HEK293T (cell line): ENCODE data around the gene MACROD2.
"Not testable (repeated sequence)": the region's sequence is repeated elsewhere in the genome, so short reads cannot be mapped to it uniquely, and the experiment has no call there.

ENCODE experiments used
- CTCF ChIA-PET: fragments of 350-600 bp; formaldehyde crosslinking; extraction: SDS; loops from one replicate; lab custom pipeline; 2021; ENCODE audit warnings: antibody characterized with exemption, inconsistent platforms; lab: Yijun Ruan, JAX
- POLR2A ChIA-PET: fragments of 350-600 bp; formaldehyde crosslinking; extraction: SDS; loops from one replicate; lab custom pipeline; 2020; ENCODE audit warnings: antibody characterized with exemption, inconsistent platforms; lab: Yijun Ruan, JAX
- DNase-seq: peaks from one replicate; pipeline ENCODE4 v3.0.0; 2012; ENCODE audit warnings: mixed read lengths; ENCODE audit errors: extremely low spot score
- ARNT ChIP-seq: fragments of 450-650 bp; IDR thresholded peaks from 2 replicates; pipeline ENCODE4 v1.6.1; 2017; ENCODE audit warnings: mild to moderate bottlenecking
- BHLHE40 ChIP-seq: fragments of 450-650 bp; IDR thresholded peaks from 2 replicates; pipeline ENCODE4 v1.6.1; 2016; ENCODE audit warnings: mild to moderate bottlenecking, moderate library complexity, borderline replicate concordance
- CTBP1 ChIP-seq: fragments of 450-650 bp; IDR thresholded peaks from 2 replicates; pipeline ENCODE4 v1.6.1; 2016; ENCODE audit warnings: borderline replicate concordance
- ELF4 ChIP-seq: fragments of 450-650 bp; IDR thresholded peaks from 2 replicates; pipeline ENCODE4 v1.6.1; 2017; ENCODE audit warnings: antibody characterized with exemption
- FOXA1 ChIP-seq: fragments of 450-650 bp; IDR thresholded peaks from 2 replicates; pipeline ENCODE4 v1.6.1; 2016; ENCODE audit warnings: mild to moderate bottlenecking
- FOXK2 ChIP-seq: fragments of 450-650 bp; IDR thresholded peaks from 2 replicates; pipeline ENCODE4 v1.6.1; 2016; ENCODE audit warnings: mild to moderate bottlenecking
- FOXM1 ChIP-seq: fragments of 450-650 bp; IDR thresholded peaks from 2 replicates; pipeline ENCODE4 v1.6.1; 2017; ENCODE audit warnings: mild to moderate bottlenecking, borderline replicate concordance
- HDGF ChIP-seq: fragments of 450-650 bp; IDR thresholded peaks from 2 replicates; pipeline ENCODE4 v1.6.1; 2017; ENCODE audit warnings: antibody characterized with exemption, borderline replicate concordance
- L3MBTL2 ChIP-seq: fragments of 450-650 bp; conservative IDR thresholded peaks from 2 replicates; pipeline ENCODE4 v1.6.1; 2016; ENCODE audit warnings: mild to moderate bottlenecking
- LEF1 ChIP-seq: fragments of 450-650 bp; IDR thresholded peaks from 2 replicates; pipeline ENCODE4 v1.6.1; 2017; ENCODE audit warnings: mild to moderate bottlenecking, borderline replicate concordance
- PKNOX1 ChIP-seq: fragments of 450-650 bp; IDR thresholded peaks from 2 replicates; pipeline ENCODE4 v1.6.1; 2016
- SP1 ChIP-seq: fragments of 450-650 bp; IDR thresholded peaks from 2 replicates; pipeline ENCODE4 v1.6.1; 2017
- SUZ12 ChIP-seq: fragments of 450-650 bp; IDR thresholded peaks from 2 replicates; pipeline ENCODE4 v1.6.1; 2016; ENCODE audit warnings: mild to moderate bottlenecking
- TARDBP ChIP-seq: fragments of 450-650 bp; IDR thresholded peaks from 2 replicates; pipeline ENCODE4 v1.6.1; 2016
- ZNF384 ChIP-seq: fragments of 450-650 bp; IDR thresholded peaks from 2 replicates; pipeline ENCODE4 v1.6.1; 2016

The MACROD2 gene

GRCh38 chr20:14963262-14963663 is 967.9 kb downstream of the MACROD2 start:
- CTCF ChIA-PET: no interaction called here
- DNase-seq: no peak
- POLR2A ChIA-PET: interaction anchor here (0.6 kb wide), 1 partner anchor 809 kb away, joined by 3 read pairs; no protein-coding TSS in a partner anchor
- TF ChIP-seq ARNT (no peak), FOXA1 (no peak)

- TF ChIP-seq ZNF384 (no peak), SUZ12 (no peak), CTBP1 (no peak), BHLHE40 (no peak), L3MBTL2 (no peak), SP1 (no peak), TARDBP (no peak), FOXA1 (no peak), FOXK2 (no peak), PKNOX1 (no peak)
- CTCF ChIA-PET: no interaction called here
- POLR2A ChIA-PET: no interaction called here
- no peak for DNase-seq
Observed at GRCh38 chr20:14966203-14966602, 970.9 kb downstream of the MACROD2 start.

- TF ChIP-seq CTBP1 (no peak), ARNT (no peak), L3MBTL2 (no peak), FOXA1 (no peak)
- no peak for DNase-seq
- ChIA-PET POLR2A (no interaction called here), CTCF (no interaction called here)
Observed at GRCh38 chr20:14966808-14967207, 971.5 kb downstream of the MACROD2 start.

DNA sequence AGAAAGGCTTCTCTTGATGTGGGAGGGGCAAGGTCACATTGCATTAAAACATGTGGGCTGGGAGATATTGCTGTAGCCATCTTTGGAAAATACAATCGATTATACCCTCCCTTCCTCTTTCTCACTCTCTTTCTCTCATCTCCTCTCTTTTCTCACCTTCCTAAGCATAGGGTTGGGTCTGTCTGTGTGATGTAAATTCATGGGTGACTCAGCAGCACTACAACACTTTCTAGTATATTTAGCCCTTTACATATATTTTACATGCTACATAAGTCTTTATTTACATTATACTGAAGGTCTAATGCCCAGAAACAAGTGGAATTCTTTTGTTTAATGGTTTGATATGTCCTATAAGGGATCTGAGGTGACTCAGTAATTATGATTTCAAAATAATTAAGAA is 976.9 kb downstream of the MACROD2 start:
- CTCF ChIA-PET: no interaction called here
- TF ChIP-seq FOXK2: no peak
- no peak for TF ChIP-seq SUZ12
- no peak for TF ChIP-seq FOXM1
- no peak for TF ChIP-seq ZNF384
- TF ChIP-seq HDGF: no peak
- TF ChIP-seq ELF4: no peak
- TF ChIP-seq BHLHE40: no peak
- TF ChIP-seq TARDBP: no peak
- TF ChIP-seq SP1: no peak
- TF ChIP-seq PKNOX1: no peak
- TF ChIP-seq FOXA1: no peak
- TF ChIP-seq L3MBTL2: no peak
- no peak for TF ChIP-seq LEF1
- no peak for TF ChIP-seq ARNT
- TF ChIP-seq CTBP1: no peak
- DNase-seq: no peak
- POLR2A ChIA-PET: no interaction called here

DNA sequence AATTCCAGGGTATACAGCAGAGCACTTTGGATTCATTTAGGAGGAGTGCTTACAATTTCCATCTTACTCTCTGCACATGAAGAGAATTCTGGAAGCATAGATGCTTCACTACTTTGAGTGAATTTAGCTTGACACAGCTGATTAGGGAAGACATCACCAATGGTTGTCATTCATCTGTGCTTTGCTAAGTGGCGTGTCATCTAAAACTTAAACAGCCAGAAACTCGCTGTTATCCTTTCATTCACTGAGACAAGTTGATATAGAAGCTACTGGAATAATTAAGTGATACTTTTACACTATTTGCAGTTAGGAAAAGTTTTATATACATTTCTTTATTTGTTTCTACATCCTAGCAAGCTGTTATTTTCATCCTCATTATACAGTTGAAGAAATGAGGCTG is 977.4 kb downstream of the MACROD2 start:
- no peak for TF ChIP-seq L3MBTL2
- ChIA-PET CTCF (no interaction called here), POLR2A (no interaction called here)
- no peak for DNase-seq

DNA sequence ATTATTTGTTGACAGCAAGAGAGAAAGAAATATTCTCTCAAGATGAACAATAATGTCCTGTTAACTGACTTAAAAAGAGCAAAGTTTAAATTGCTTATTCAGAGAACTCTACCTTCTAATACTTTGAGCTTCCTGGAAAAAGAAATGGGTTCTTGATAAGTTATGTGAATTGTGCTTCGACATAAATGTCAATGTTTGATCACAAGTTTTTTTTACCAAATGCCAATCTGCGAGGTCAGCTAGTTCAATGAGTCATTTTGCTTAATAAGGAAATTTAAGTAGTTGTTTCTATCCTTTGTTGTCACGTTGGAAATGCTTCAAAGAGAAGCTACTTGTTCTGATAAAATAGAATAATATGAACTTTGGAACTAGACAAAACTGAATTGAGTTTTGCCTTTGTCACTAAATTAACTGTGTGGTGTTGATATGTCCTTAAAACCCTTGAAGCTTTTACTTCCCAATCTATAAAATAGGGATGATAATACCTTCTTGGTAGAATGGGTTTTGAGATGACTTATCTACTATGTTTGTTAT is 984.2 kb downstream of the MACROD2 start:
- POLR2A ChIA-PET: no interaction called here
- TF ChIP-seq FOXA1 (no peak), ELF4 (no peak), BHLHE40 (no peak), CTBP1 (no peak)
- DNase-seq: no peak
- CTCF ChIA-PET: no interaction called here

- CTCF ChIA-PET, DNase-seq, POLR2A ChIA-PET: not testable (repeated sequence)
Observed at GRCh38 chr20:14981486-14981885, 986.2 kb downstream of the MACROD2 start.

- POLR2A ChIA-PET, CTCF ChIA-PET, DNase-seq: not testable (repeated sequence)
Observed at GRCh38 chr20:14982324-14982723, 987.0 kb downstream of the MACROD2 start.

- no peak for TF ChIP-seq L3MBTL2
- TF ChIP-seq FOXA1: no peak
- TF ChIP-seq LEF1: no peak
- no peak for TF ChIP-seq SUZ12
- no peak for TF ChIP-seq FOXK2
- ChIA-PET CTCF (no interaction called here), POLR2A (no interaction called here)
- DNase-seq: no peak
Observed at GRCh38 chr20:14984305-14984704, 989.0 kb downstream of the MACROD2 start.
